PC-9 (cell line): ENCODE results near the gene PIN4.

Source experiments
- EZH2 ChIP-seq: fragments of 200-600 bp; sonication (generic); IDR thresholded peaks from 2 replicates; pipeline ENCODE4 v1.8.0; 2017; ENCODE audit warnings: antibody characterized with exemption, low read depth
- TF ChIP-seq, protein P1 (sequence below): fragments of 200-600 bp; sonication (generic); conservative IDR thresholded peaks from 2 replicates; pipeline ENCODE4 v1.6.1; 2017; ENCODE audit warnings: mixed run types, antibody characterized with exemption, mild to moderate bottlenecking, moderate library complexity

DNA sequence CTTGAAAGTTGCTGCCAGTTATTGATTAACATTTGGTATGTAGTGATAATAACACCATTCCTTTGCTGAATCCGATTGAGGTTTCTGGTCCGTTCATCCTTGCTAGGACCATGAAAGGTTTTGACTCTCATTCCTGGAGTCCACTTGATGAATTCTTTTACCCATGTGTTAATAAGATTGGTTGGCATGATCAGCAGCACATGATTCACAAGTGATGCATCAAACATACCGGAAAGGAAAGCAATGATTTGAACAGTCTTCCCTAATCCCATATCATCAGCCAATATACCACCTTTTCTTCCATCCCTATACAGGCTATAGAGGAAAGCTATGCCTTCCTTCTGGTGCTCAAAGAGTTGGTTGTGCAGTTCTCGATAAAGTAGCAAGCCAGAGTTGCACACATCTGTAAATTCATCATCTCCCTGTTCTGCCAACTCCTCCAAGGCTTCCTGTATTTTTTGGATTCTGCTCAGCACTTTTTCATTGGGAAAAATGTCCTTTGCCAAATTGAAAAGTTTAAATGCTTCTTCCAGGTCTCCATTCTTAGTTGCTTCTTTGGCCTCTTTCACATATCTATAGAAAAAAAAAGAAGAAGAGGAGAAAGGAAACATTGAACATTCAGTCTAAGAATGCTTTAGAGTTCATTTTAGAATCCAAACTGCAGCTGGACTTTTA, 26.7 kb downstream of the PIN4 start:
- TF ChIP-seq, protein P1, sequence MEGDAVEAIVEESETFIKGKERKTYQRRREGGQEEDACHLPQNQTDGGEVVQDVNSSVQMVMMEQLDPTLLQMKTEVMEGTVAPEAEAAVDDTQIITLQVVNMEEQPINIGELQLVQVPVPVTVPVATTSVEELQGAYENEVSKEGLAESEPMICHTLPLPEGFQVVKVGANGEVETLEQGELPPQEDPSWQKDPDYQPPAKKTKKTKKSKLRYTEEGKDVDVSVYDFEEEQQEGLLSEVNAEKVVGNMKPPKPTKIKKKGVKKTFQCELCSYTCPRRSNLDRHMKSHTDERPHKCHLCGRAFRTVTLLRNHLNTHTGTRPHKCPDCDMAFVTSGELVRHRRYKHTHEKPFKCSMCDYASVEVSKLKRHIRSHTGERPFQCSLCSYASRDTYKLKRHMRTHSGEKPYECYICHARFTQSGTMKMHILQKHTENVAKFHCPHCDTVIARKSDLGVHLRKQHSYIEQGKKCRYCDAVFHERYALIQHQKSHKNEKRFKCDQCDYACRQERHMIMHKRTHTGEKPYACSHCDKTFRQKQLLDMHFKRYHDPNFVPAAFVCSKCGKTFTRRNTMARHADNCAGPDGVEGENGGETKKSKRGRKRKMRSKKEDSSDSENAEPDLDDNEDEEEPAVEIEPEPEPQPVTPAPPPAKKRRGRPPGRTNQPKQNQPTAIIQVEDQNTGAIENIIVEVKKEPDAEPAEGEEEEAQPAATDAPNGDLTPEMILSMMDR, result no peak
- TF ChIP-seq EZH2, result no peak
